Islet precursor cell (in vitro differentiated cells): ENCODE results near the gene RABGAP1L.

Experiments used
- DNase-seq: peaks from one replicate; pipeline ENCODE4 v3.0.0-alpha.2; 2018

The RABGAP1L gene

GRCh38 chr1:174954073-174954460, 794.7 kb downstream of the RABGAP1L start:
- DNase-seq, result no peak

DNA sequence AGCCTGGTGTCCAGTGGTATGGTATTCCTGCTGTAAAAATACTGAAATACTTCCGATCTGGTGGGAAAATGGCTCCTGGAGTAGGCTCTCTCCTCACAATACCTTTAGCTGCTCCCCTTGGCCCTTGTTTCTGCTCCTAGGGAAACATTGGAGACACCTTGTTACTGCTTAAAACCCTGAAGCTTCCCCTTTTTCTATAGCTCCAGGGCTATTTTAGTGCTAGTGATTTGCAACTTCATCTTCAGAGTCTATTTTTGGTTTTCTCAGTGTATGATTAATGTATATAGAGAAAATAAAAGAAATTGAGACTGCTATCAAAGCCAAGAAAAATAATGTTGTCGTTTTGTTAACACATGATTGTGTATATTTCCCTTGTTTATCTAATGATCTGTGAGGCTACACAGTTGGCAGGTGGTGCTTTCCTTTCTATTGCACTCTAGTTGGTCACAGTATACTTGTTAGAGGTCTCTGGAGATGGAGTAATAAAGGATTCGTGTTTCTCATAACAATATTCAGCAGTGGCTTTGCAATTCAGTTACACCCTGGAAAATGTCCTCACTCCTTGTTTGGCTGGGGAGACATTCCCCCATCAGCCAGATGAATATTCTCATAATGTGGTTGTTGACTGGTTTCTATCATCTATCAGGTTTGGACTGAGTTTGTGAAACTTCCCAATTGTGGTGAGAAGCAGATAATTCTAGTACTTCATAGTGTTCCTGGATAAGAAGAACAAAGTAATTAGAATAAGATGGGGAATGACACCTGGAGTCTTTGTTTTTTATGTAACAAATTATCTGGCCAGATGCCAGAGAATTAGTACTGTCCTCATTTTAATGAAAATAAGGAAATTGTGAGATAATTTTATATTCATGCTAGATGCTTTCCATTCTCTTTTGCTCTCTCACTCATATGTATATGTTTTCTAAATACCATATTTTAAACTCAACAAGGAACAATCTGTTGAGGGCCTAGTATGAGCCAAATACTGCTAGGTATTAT, 795.6 kb downstream of the RABGAP1L start:
- DNase-seq, result no peak

- DNase-seq, result no peak
Measured at GRCh38 chr1:174956086-174956485, 796.8 kb downstream of the RABGAP1L start.

- DNase-seq, result no peak
Measured at GRCh38 chr1:174956976-174957375, 797.7 kb downstream of the RABGAP1L start.

DNA sequence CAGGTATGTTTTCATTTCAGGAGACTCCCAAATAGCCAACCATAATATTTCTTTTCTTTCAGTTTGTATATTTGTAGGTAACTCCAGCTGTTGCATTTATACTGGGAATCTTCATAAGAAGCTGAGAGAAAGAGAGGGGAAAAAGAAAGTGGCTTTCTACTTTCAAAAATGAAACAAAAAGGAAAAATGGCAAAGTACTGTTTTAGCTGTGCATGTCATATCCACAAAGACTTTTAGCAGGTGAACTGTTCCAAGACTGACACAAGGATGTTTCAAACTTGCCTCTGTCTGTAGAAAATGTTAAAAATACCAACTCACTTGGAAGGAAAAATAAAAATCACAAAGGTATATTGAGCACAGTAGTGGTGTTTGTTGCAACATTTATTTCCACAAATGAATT, 798.5 kb downstream of the RABGAP1L start:
- no peak for DNase-seq

DNA sequence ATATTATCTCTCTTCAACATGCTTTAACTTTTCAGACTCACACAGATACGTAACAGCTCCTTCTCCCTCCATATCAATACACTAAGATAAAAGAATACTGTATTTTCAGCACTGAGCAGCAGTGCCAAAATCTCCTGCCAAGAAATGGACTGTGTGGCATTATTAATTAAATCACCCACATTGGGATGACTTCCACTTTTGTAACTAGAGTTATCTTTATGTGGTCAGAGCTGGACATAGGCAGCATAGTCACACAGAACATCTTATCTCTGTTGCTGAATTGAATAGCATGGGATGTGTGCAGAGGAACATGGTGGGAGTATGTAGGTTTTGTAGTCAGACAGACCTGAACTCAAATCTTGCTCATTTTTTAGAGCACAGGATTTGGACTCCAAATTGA, 799.1 kb downstream of the RABGAP1L start:
- no peak for DNase-seq

DNA sequence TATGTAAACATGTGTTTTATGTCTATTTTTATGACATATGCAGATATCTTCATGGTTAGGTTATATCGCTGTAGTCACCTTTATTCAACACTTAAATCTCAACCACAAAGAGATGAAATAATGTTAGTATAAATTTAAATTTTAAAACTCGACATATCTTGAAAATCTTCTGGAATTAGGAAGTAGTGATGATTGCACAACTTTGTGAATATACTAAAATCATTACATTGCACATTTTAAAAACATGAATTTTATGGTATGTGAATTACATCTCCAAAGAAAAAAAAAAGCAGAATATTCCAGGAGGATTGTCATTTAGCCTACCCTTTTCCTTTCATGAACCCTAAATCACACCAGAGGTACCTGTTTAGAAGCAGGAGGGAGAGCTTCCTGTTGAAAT, 801.0 kb downstream of the RABGAP1L start:
- no peak for DNase-seq

- no peak for DNase-seq
Measured at GRCh38 chr1:174963529-174964125, 804.3 kb downstream of the RABGAP1L start.

DNA sequence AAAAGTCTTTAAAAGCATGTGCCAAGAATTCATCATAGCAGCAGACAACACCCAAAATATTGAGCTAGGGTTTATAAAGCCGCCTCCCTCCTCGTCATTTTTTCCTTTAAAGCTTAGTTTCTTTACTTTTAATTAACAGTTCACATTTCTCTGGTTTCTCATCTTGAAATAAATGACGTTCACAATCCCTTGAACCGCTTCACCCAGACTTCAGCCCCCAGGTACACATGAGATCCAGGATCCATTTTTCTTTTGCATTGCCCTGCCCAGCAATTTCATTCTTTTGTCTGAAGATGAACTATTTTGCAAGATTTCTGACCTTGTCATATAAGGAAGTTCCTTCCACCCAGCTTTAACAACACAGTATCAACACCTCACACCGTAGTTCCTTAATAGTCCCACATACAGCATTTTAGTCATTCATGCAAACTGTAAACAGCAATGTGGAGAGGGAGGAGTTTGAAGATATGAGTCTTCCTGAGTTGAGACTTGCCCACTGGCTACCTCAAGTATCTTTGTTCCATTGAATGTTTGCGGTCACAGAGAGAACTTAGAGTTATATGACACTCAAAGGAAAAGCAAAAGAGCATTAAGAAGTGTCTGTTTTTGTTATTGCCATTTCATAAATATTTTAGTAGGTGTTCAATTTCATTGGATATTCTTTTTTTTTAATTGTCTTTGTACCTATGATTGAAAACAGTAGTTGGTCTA, 805.1 kb downstream of the RABGAP1L start:
- no peak for DNase-seq

GRCh38 chr1:174964972-174965361, 805.6 kb downstream of the RABGAP1L start:
- no peak for DNase-seq

DNA sequence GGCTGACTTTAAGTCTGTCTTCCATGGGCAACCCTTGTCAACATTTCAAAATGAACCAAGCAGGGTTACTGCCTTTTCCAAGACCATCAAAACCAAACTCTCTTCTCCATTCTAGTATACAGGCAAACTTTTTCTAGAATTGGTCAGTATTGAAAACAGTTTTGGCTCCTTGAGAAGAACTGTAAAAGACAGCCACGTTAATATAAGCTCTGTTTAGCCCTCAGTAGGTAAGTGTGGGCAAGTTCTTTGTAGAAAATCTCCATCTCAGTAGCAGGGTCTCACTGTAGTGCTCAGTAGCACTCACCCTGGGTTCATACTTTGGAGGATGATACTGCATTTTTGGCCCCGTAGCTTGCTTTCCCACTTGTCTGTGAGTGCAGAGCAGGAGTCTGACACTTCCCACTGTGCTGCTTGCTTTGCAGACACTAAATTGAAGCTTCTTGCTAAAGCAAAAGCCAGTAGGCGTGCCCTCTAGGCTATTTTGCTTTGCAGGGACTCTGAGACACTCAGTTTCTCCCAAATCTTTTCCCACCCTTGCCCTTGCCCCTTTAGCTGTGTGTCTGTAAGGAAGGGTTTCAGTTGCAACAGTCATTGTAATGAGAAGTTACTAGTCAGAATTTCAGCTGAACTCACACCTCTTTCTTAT, 806.2 kb downstream of the RABGAP1L start:
- DNase-seq, result peak; percentile 75

GRCh38 chr1:174966008-174966572, 806.8 kb downstream of the RABGAP1L start:
- DNase-seq, result no peak

- DNase-seq, result no peak
Measured at GRCh38 chr1:174967845-174968705, 808.8 kb downstream of the RABGAP1L start.

DNA sequence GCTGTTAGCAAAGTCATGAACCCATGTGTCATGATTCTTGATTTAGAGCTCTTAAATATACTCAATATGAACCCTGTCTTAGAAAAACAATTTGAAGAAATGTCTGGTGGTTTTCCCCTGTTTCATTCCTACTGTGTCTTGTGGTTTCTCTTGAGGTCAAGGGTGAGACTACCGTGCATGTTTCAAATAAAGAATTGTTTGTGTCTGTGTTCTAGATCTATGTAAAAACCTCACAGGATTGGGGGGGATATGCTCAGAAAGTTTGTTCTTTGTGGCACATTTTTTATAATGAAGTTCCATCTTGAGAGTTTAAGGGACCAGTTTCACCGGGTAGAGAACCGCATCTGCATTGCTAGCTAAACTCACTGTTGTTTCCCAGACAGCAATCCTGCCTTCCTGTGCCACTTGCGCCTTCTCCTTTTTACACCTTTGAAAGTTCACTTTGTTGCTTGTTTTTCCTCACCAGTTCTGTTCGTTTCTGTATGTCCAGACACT, 809.5 kb downstream of the RABGAP1L start:
- DNase-seq, result peak; percentile 56

- DNase-seq, result no peak
Measured at GRCh38 chr1:174969977-174970376, 810.7 kb downstream of the RABGAP1L start.

- no peak for DNase-seq
Measured at GRCh38 chr1:174971466-174971865, 812.1 kb downstream of the RABGAP1L start.

- no peak for DNase-seq
Measured at GRCh38 chr1:174971902-174972301, 812.6 kb downstream of the RABGAP1L start.

DNA sequence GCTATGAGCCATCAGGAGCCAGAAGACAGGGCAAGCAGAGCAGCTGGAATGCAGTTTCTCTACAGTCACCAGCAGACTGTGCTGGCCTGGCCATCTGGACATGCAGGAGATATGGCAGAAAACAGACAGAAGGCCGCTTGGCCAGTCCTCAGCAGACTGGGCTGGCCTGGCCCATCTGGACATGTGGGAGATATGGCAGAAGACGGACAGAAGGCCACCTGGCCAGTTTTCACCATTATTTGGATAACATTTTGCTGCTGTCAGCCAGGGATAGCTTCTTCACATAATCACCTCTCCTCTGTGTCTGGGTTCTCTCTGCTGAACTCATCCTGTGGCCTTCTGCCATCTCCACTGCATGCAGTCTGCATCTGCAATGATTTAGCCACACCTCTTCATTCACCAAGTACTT, 815.4 kb downstream of the RABGAP1L start:
- no peak for DNase-seq

- DNase-seq, result no peak
Measured at GRCh38 chr1:174975764-174976163, 816.4 kb downstream of the RABGAP1L start.

- DNase-seq, result no peak
Measured at GRCh38 chr1:174976436-174977108, 817.3 kb downstream of the RABGAP1L start.
